Measurements from ENCODE around the gene NSUN4.

DNA sequence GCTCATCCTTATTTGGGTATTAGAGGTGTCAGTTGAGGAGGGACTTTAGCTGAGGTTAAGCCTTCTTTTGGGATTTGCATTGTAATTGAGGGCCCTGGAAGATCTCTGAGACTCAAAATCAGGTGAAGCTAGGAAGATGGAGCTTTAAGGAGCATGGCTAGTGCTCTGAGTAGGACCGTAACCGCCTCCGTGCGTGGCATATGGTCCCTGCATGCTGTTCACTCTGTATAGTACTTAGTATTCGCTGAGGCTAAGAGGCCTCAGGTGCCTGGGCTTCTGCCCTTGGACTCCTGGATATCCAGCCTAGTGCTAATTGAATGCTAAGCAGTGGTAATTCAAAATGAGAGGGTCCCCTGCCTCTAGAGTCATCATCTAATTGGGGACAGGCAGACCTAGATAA lies 22.5 kb downstream of the NSUN4 start:
- TF ChIP-seq EZH2 (IDR thresholded peaks at IDR 0.05), result no peak
- TF ChIP-seq POLR2AphosphoS5 (IDR thresholded peaks at IDR 0.05; ENCODE audit: borderline replicate concordance, low read depth, low read length), result no peak
